ENCODE results near the gene SEL1L.
"Not testable (repeated sequence)": the region's sequence is repeated elsewhere in the genome, so short reads cannot be mapped to it uniquely, and the experiment has no call there.

Gene SEL1L

DNA sequence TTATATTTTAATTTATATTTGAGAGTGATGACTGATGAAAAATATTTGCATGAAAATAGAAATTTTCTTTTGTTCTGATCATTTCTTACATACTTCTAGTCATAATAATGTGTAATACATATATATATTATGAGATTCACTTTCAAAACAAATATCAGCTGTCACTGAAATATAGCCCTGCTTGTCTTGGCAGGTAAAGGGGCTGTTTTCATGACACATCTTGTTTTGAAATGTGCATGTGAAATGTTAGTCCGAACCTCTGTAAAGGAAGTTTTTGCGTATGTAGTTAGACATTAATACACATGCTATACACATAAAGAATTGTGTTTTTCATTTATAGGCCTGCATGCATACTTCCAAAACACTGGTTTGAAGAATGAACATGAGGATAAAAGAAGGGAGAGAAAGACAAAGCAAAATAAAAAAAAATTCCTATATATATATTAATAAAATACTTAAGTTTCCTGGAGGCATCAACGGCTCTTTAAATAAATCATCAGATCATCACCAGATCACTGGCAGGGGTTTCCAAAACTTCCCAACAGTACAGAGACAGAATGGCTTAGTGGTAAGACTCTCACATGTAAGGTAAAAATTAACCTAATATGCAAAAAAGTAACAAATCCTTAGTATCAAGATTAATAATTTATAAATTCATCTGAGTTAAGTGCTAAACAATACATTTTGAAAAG is 60.1 kb downstream of the SEL1L start:
- Histone ChIP-seq H3K4me3 (no peak overlapping the region), H3K27ac (no peak overlapping the region), H3K4me1 (no peaks in the 10 kb centered on the region), H3K9me3 (no peaks in the 10 kb centered on the region), H3K36me3 (peaks cover 41 to 55% (median 50%) of the 10 kb centered on the region in 3 donors), H3K27me3 (no peaks in the 10 kb centered on the region)
- no peak for DNase-seq
- intact Hi-C loops (cut with DNase I; ENCODE audit: low total_unique reads), result no loop called here
- no peak for TF ChIP-seq CTCF (IDR thresholded peaks at IDR 0.05)

DNA sequence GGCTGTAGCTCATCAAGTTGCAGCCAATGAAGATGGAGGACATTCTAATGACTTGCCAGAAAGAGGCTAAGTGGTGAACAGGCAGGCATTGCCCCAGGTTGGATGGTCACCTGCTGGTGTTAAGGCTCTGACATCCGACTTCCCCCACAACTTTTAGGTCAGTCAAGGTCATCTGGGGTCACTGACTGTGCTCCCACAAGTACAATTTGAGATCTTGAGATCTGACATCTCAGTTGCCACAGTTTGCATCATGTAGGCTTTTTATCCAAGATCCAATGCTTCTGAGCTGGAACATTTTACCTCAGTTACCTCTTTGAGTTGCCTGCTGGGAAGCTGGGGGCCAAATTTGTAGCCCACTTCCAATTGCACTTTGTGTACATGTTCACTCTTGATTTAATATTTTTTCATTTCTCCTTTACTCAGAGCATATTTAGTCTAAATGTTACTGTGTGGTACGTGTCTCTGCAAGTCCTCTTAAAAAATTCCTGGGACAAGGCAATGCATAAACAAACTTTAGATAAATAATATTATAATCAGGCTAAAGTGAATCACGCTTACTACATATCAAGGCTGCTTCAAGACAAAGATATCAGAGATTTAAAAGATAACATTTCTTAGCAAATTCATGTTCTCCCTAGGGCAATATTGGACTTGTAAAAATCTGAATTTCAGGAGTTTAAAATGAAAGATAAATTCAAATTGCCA is 61.4 kb downstream of the SEL1L start:
- Histone ChIP-seq H3K4me3 (no peak overlapping the region), H3K9me3 (no peaks in the 10 kb centered on the region), H3K27me3 (no peaks in the 10 kb centered on the region), H3K36me3 (peaks cover 34 to 44% (median 37%) of the 10 kb centered on the region in 3 donors), H3K27ac (no peak overlapping the region), H3K4me1 (no peaks in the 10 kb centered on the region)
- TF ChIP-seq CTCF (IDR thresholded peaks at IDR 0.05), result no peak
- DNase-seq, result no peak
- intact Hi-C loops (cut with DNase I; ENCODE audit: low total_unique reads), result no loop called here

DNA sequence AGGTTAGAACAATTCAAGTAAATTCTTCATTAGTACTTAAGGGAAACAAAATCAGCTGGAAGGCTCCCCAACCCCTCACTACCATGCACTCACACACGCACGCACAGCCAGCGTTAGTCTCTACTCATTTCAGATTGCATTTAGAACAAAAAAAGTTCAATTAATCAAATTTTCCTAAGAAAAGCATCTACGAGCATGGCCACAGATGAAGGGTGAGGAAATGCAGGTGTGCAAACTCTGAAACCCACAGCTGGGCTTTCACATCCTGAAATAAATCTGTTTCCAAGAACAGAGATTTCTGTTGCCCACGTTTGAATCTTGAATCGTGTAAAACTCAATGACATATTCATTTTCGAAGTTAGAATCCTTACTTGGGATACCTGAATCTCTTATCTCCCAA is 62.6 kb downstream of the SEL1L start:
- Histone ChIP-seq H3K27ac (no peak overlapping the region), H3K36me3 (peaks cover 24 to 32% (median 25%) of the 10 kb centered on the region in 3 donors), H3K4me1 (no peaks in the 10 kb centered on the region), H3K4me3 (no peak overlapping the region), H3K9me3 (no peaks in the 10 kb centered on the region), H3K27me3 (no peaks in the 10 kb centered on the region)
- TF ChIP-seq CTCF (IDR thresholded peaks at IDR 0.05), result no peak
- intact Hi-C loops (cut with DNase I; ENCODE audit: low total_unique reads), result no loop called here
- DNase-seq, result no peak

GRCh38 chr14:81470557-81470826 is 63.2 kb downstream of the SEL1L start:
- H3K36me3 ChIP-seq, result peaks cover 18 to 26% (median 19%) of the 10 kb centered on the region in 3 donors
- H3K27ac ChIP-seq; intact Hi-C loops (cut with DNase I; ENCODE audit: low total_unique reads); H3K4me3 ChIP-seq; H3K9me3 ChIP-seq; DNase-seq; H3K27me3 ChIP-seq; H3K4me1 ChIP-seq: not testable (repeated sequence)

- Histone ChIP-seq H3K27ac (no peak overlapping the region), H3K36me3 (peaks cover 0 to under 1% (median 0%) of the 10 kb centered on the region in 3 donors), H3K27me3 (no peaks in the 10 kb centered on the region), H3K4me3 (no peak overlapping the region), H3K4me1 (peaks cover 0 to 5% (median 0%) of the 10 kb centered on the region in 4 donors), H3K9me3 (no peaks in the 10 kb centered on the region)
- no peak for TF ChIP-seq CTCF (IDR thresholded peaks at IDR 0.05)
- no peak for DNase-seq
- intact Hi-C loops (cut with DNase I; ENCODE audit: low total_unique reads), result loop anchor here (5.0 kb wide), 1 partner anchor 200 kb away; no protein-coding TSS in a partner anchor
Measured at GRCh38 chr14:81466854-81467253, 66.8 kb downstream of the SEL1L start.

DNA sequence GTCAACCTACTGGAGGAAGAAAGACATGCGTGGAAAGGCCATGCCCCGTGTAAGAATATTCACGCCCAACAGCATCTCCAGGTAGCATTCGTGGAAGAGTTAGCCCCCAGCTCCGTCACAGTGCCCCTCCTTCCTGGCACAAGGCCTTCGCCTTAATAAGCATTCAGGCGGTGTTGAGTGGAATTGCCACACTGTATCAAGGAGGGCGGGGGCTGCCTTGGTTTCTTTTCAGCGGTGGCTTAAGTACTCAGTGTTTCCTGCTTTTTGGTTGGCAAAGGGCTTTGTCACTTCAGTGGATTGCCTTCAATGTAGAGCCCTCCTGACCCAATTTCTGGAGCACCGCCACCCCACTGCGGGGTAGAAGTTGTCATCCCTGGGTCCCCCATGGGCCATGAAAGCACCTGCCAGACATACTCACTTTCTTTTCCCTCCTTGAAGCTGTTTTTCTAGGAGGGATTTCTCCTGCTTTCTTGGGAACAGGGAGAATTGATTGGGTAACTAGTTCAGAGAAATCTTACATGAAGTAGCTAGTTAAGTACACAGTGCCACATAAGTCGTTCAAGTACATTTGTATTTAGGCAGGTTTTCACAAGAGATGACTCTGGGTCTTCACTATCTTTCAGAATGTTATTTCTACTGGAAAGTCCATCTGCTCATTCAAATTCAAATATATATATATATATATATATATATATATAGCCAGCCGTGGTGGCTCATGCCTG is 68.0 kb downstream of the SEL1L start:
- intact Hi-C loops (cut with DNase I; ENCODE audit: low total_unique reads), result loop anchor here (5.0 kb wide), 1 partner anchor 198 kb away; no protein-coding TSS in a partner anchor
- H3K27me3 ChIP-seq, result no peaks in the 10 kb centered on the region
- DNase-seq, result no peak

DNA sequence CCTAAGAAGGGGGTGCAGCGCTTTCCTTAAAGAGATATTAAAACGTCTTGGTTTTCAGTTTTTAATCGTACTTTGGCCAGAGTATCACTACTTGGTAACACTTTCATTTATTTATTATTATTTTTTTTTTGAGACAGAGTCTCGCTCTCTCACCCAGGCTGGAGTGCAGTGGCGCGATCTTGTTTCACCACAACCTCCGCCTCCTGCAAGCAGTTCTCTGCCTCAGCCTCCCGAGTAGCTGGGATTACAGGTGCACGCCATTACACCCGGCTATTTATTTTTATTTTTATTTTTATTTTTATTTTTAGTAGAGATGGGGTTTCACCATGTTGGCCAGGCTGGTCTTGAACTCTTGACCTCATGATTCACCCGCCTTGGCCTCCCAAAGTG is 68.7 kb downstream of the SEL1L start:
- not testable (repeated sequence) for H3K36me3 ChIP-seq
- intact Hi-C loops (cut with DNase I; ENCODE audit: low total_unique reads), result loop anchor here (5.0 kb wide), 1 partner anchor 198 kb away; no protein-coding TSS in a partner anchor

More for the DNA sequence above, 68.0 kb downstream of the SEL1L start:
- Histone ChIP-seq H3K27ac (no peak overlapping the region), H3K4me3 (no peak overlapping the region), H3K4me1 (peaks cover 0 to 5% (median 0%) of the 10 kb centered on the region in 4 donors), H3K9me3 (no peaks in the 10 kb centered on the region), H3K36me3 (no peaks in the 10 kb centered on the region)
- no peak for TF ChIP-seq CTCF (IDR thresholded peaks at IDR 0.05)

More for the DNA sequence above, 68.7 kb downstream of the SEL1L start:
- not testable (repeated sequence) for H3K4me1 ChIP-seq, H3K9me3 ChIP-seq, H3K27me3 ChIP-seq, DNase-seq, H3K27ac ChIP-seq
- peak overlapping the region; percentile 29 to 47 for H3K4me3 ChIP-seq
